NCI-H510A (cell line): ENCODE data around the gene SLAMF8.

Experiments
- DNase-seq: peaks from one replicate; lab custom pipeline; 2025; lab: John Stamatoyannopoulos, UW

Gene SLAMF8

DNA sequence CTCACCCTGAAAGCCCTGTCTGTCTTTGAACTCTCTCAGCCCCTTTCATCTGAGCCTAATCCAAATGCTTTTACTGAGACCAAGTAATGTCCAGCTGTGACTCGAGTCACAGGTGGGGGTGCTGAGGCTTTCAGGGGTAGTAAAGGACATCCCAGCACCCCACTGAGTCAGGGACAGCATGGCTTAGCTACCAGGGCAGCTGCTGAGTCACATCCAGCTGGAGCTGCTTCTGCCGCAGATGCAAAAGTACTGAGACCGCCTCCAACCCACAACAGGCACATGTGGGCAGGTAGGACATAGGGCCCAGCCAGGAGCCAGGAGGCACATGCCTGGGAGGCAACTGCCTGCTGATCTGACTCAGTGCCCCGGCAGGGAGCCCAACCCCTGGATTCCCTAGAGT lies 42.5 kb downstream of the SLAMF8 start:
- DNase-seq: peak; percentile 51

DNA sequence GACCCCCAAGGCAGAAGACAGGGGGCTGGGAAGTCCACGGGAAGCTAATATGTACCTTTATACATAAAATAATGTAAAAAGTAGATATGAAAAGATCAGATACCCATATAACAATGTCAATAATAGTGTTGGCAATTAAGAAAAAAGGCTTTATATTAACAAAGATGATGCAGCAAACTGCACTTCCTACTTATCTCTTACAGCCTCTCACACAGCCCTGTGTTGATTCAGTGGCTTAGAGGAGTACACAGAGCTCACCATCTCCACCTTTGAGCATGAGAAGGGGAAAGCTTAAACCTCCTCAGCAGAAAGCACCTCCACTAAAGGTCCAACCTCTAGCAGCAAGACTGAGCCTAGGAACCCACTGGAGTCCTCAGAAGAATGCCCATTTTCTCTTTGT lies 42.9 kb downstream of the SLAMF8 start:
- no peak for DNase-seq

DNA sequence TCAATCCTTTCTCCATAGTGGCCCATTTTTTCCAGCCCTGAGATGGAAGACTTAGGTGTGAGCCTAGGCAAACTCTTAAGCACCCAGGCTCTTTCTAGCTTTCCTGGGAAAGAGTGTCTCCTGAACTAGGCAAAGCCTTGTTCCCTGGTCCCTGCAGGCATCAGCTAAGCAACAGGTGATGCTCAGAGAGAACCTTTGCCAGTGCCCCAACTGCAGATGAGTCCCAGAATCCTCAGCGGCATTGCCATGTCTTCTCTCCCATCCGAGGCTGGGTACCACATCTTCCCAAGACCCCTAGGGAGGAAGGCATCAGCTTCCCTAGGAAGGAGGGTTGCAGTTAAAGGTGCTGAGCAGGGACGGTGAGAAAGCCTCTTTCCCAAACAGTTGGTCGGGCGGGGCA lies 44.0 kb downstream of the SLAMF8 start:
- no peak for DNase-seq

DNA sequence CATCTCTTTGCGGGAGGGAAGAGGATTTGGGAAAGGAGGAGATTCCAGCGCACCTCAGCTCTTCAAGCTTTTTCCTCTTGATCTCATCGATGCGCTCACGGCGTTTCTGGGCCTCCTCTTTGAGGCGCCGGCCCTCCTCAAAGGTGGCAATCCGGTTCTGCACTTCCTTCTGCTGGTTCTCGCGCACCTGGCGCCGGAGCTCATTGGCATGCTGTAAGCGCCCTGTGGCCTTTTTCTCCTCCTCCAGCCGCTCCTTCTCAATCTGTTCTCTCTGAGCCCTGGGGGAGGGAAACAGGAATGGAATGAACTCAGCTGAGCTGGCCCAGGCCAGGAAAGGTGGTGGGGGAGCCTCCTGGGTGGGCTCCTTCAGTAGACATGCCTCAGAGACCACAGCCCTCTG lies 46.2 kb downstream of the SLAMF8 start:
- DNase-seq: no peak

DNA sequence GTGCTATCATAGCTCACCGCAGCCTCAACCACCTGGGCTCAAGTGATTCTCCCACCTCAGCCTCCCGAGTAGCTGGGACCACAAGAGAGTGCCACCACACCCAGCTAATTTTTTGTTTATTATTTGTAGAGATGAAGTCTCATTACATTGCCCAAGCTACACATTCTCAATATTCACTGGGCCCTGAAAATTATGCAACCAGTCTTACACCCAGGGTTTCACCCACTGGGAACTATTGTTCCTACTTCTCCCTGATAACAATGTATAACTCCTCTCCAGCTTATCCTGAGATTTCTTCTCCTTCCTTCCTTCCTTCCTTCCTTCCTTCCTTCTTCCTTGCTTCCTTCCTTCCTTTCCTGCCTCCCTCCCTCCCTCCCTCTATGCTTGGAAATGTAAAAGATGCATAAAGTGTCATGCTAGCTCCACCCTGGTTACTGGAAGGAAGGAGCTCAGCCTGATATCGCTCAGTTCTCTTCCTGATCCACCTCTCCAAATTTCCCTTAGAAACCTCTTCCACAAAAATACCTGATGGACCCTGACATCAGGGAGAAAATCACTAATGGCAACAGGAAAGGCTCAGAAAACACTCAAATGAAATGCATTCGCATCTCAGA lies 47.0 kb downstream of the SLAMF8 start:
- no peak for DNase-seq

DNA sequence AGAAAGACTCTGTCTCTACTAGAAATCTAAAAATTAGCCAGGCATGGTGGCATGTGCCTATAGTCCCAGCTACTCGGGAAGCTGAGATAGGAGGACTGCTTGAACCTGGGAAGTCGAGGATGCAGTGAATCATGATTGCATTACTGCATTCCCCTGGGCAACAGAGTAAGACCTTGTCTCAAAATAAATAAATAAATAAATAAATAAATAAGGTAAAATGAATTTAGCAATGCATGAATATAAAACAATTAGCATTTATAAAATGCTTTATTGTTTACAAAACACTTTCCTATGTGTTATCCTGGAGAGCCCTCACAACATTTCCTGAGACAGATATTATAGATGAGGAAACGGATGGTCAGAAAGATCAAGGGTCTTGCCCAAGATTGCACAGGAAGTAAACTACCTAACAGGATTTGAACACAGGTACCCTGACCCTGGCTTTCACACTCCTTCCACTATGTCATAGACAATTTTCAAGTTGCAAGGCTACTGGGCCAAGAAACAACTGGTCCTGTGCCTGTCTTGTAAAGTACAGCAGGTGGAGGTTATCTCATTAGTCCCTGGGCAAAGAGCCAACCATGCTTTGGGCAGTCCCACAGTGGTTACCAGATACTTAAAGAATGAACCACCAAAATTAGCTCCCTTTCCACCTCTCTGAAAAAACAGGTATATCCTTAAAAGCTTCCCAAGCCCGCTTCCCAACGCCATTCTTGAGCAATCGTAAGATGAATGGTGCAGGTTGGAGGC lies 51.2 kb downstream of the SLAMF8 start:
- no peak for DNase-seq

DNA sequence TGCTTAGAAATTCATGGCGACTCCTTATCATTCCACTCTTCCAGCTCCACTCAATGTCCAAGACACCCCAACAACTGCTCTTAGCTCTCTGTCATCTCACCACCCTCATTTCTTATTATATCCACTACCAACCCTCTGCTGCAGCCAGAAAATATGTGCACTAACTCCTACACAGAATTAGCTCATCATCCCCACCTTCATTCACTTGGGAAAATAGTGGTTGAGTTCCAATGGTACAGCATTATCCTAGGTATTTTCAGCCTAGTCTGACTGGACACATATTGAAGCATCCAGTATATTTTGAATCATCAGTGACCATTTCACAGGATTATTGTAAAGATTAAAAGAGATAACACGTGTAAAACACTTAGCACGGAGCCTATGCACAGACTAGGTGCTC lies 52.5 kb downstream of the SLAMF8 start:
- no peak for DNase-seq

DNA sequence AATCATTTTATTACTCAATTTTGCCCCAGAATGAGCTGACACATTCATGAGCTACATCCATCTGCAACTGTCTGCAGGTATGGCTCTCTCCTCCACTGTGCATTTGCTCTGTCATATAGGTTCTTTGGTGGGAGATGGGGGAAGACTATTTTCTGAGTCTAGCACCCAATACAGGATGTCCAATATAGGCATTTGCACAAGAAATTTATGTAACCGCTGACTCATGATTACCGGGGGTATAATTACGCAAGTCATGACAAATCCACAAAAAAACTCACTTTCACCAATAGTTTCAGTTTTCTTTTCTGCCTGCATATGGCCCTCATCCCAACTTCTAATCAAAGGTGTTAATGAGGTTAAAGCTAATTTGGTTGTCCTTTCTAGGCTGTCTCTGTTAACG lies 53.3 kb downstream of the SLAMF8 start:
- no peak for DNase-seq

DNA sequence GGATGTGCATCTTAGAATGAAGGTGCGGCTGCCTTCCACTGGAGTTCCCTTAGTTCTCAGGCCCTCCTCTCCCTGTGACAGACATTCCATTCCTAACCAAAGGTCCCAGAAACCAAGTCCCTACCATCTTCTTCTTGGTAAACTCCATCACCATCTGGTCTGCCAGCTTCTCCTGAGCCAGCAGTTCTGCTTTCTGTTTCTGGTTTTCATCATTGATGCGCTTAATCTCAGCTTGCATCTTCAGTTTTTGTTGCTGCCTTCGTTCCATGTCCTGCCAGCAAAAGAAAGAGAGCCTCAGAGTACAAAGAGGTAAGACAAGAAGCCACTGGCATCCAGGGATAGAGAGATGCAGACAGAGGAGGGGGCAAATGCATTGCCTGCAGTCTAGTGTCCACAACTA lies 53.8 kb downstream of the SLAMF8 start:
- no peak for DNase-seq

DNA sequence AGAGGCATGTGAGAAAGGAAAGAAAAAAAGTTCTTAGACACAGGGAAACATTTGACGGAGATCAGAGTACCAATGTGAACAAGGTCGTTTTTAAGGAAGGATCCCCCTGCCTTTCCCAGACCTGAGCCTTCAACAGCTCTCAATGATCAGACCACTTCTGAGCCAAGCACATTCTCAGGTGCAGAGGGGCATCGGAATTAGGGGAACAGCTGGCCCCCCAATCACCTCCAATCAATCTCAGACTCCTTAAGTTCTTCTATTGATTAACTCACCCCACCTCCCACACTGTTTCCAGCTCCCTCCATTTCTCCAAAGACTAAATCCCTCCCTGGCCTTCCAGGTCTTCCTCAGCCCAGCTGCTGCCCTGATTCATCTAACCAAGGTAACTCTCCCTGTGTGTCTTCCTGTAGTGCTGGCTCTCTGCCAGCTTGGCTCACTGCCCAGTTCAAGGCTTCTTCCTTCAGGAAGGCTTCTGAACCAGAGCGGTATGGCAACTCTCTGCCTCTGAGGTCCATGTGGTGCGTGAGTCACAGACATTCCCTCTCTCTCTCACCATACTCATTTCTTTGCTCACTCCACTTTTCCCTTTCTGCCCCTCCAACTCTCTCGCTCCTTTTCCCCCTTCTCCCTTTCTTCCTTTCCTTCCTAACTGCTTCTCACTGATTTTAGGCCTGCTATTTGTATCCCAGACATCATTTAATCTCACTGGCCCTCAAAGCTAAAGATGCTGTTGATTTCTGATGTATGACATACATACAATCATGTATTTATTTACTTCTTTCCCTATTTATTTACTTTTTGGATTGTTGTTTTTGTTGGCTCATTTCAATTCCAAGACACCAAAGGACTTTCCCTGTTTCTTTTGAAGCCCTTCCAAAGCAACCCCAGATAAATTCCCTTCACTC lies 55.2 kb downstream of the SLAMF8 start:
- DNase-seq: peak; percentile 89

DNA sequence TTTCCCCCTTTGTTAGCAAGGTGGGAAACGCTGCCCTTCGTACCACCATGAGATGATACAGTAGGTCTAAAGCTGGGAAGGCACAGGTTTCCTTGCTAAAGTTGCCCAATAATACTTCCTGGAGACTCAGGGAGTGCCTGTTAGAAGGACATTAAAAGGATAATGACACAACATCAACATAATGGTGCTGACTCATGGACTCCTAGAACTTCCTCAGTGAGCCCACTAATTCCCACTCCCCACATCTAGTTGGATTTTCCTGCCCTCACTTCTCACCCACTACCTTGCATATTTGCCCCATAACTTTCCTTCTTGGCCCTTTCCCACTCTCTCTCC lies 55.8 kb downstream of the SLAMF8 start:
- no peak for DNase-seq

DNA sequence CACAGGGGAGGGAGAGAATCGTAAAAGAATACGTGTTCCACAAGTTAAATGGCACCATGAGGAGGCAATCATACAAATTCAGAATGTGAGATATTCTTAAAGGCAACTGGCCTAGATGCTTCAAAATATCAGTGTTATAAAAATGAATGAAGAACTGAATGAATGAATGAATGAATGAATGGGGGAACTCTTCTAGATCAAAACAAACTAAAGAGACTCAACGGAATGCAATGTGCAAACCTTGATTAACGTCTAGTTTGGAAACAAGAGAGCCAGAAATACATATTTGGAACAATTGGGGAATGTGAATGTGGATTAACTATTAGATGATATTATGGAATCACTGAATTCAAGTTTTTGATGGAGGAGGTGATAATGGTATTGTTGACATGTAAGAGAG lies 56.5 kb downstream of the SLAMF8 start:
- no peak for DNase-seq

DNA sequence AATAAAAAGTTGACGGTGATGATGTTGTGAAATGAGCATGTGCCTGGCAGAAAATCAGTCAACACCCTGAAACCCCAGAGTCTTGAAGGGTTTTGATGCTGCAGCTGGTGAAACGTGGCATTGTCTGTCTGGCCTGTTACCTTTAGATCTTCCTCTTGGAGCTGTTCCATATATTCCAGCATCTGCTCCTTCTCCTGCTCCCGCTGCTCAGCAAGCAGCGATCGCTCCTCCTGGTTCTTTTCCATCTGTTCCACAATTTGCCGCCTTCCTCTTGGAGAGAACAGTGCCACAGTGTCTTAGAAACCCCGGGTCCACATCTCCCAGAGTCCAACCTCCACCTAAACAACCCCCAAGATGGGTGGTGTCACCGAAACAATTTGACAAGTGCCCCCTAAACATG lies 57.6 kb downstream of the SLAMF8 start:
- DNase-seq: no peak
